GM20431 (cell line): ENCODE data around the gene GNAL.
"Not testable (repeated sequence)": the region's sequence is repeated elsewhere in the genome, so short reads cannot be mapped to it uniquely, and the experiment has no call there.

ENCODE experiments used
- in situ Hi-C: fragments of 300-500 bp; cut with MseI, MboI; formaldehyde crosslinking; loops from one replicate; pipeline ENCODE4 v1.15.0; 2020; ENCODE audit warnings: low sequenced_read_pairs; ENCODE audit not compliant: unreplicated experiment

Gene GNAL

DNA sequence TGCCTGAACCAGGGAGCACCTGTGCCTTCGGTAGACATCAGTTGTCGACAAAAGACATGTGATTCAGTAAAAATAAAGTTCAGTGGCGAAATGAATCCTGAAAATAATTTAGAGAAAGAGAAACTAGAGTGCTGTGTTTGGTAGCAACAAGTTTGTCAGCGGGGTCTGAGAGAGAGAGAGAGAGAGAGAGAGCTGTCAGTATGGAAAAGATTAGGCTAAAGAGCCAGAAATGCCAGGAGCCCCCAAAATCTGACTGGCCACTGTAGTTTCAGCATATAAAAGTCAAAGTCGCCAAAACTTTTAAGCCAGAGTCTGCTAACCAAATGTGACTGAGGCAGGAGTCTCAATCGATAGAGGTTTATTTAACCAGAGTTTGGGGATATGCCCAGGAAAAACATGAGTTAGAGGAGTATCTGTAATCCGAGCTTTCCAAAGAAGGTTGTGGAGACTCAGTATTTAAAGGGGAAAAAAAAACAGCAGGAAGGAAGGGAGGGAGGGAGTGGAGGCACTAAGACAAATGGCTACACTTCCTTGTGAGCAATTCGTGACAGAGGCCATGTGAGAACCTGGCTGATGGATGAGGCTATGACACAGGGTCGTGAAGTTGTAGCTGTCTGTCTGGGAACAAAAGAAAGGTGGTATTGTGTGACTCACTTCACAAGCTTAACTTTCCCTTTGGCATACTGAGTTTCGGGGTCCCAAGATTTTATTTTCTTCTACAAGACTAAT lies 20.5 kb upstream of the GNAL start:
- in situ Hi-C loops: no loop called here

- in situ Hi-C loops: no loop called here
These were observed 19.7 kb upstream of the GNAL start for GRCh38 chr18:11669271-11669947.

DNA sequence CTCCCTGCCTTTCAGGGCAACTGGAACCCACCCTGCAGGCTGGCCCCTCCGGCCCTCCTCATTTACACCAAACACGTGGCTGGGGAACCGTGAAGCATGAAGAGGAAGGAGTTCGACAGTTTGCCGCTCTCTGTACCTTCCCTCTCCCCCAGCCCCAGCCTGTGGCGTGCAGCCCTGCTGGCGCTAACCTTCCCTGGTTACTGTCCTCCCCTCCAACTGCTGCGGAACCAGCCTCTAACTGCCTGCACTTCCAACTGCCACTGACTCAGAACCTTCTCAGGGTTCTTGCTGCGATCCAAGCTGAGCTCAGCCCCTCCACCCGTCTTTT lies 19.2 kb upstream of the GNAL start:
- in situ Hi-C loops: no loop called here

- in situ Hi-C loops: no loop called here
These were observed 17.9 kb upstream of the GNAL start for GRCh38 chr18:11671156-11671555.

DNA sequence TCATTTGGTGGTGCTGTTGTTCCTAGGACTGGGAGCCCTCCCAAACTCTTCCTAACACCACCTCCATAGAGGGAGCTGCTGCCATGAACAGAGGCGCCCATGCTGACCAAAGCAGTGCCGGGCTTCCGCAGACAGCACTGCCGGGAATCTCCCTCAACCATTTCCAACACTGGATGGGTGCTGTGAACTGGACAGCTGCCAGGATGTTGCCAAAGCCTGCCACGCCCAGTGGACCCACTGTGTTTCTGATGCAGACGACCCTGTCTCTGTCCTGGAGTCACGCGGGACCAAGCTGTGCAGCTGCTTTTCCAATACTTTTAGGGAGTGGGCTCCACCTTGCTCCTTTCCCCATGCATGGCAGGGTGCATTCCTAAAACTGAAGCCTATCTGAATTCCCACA lies 16.9 kb upstream of the GNAL start:
- in situ Hi-C loops: no loop called here

- in situ Hi-C loops: no loop called here
These were observed 16.1 kb upstream of the GNAL start for GRCh38 chr18:11672846-11673454.

- in situ Hi-C loops: no loop called here
These were observed 15.5 kb upstream of the GNAL start for GRCh38 chr18:11673560-11673959.

- in situ Hi-C loops: no loop called here
These were observed 14.9 kb upstream of the GNAL start for GRCh38 chr18:11674119-11674518.

DNA sequence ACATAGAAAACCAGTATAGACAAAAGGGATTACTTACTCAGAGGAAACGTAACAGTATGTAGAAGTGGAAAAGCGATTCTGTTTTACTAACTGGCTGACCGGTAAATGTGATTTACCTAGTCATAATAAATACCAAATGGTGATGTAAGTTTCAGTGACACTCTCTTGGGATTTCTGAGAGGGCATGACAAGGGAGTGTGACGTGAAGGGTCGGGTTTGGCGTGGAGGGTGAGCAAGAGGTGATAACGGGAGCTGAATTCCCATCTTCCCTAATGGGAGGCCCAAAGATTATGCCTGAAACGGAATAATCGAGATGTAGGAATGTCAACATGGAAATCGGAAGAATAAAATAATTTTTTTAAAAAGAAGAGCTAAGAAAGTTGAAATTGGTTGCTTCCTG lies 12.7 kb upstream of the GNAL start:
- in situ Hi-C loops: no loop called here

DNA sequence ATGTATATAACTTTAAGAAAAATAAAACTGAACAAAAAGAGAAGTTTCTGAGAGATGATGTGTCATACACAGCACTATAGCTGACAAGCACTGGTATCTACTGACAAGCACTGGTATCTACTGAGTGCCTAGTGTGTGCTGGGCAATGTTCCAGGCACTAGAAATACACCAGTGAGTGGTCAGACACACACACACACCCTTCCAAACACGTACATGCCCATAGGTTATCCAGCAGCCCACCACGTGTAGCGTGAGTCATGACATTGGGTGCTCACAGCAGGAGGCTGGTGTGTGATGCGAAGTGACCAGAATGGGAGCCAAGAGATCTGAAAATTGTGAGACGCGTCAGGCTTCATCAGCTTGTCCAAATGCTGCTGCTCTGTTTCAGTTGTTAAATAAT lies 12.2 kb upstream of the GNAL start:
- in situ Hi-C loops: no loop called here

GRCh38 chr18:11678211-11678610 lies 10.9 kb upstream of the GNAL start:
- in situ Hi-C loops: no loop called here

DNA sequence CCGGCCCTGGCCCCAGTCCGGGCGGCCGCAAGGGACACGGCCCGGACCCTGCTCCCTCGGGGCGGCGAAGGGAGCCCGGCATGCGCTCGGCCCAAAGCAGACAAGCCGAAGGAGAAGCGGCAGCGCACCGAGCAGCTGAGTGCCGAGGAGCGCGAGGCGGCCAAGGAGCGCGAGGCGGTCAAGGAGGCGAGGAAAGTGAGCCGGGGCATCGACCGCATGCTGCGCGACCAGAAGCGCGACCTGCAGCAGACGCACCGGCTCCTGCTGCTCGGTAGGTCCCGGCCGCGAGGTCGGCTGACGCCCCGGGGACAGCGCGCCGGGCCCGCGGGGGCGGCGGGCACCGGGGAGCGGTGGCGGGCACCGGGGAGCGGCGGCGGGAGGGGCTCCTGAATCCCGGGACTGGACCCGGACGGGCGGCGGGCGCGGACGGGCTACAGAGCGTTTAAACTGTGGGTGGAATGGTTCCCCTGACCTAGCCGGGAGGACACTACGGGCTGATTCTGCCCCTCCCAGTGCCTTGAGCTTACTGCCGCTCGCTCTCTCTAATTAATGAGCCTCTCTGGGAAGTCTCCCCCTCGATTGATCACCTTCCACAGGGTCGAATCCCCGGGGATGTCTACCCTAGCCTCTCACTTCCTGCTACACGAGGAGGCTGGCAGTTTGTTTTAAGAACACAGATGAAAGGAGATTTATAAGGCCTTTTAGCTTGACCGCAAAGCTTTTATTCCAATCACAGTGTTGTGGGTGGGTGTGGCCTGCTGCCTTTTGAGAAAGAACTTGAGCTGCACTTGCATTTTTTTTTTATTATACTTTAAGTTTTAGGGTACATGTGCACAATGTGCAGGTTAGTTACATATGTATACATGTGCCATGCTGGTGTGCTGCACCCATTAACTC lies 853 bp downstream of the GNAL start:
- in situ Hi-C loops: no loop called here

GRCh38 chr18:11690660-11691059 lies 1.6 kb downstream of the GNAL start:
- in situ Hi-C loops: not testable (repeated sequence)

- in situ Hi-C loops: no loop called here
These were observed 6.7 kb downstream of the GNAL start for GRCh38 chr18:11695736-11696135.

- in situ Hi-C loops: no loop called here
These were observed 7.4 kb downstream of the GNAL start for GRCh38 chr18:11696451-11696850.

DNA sequence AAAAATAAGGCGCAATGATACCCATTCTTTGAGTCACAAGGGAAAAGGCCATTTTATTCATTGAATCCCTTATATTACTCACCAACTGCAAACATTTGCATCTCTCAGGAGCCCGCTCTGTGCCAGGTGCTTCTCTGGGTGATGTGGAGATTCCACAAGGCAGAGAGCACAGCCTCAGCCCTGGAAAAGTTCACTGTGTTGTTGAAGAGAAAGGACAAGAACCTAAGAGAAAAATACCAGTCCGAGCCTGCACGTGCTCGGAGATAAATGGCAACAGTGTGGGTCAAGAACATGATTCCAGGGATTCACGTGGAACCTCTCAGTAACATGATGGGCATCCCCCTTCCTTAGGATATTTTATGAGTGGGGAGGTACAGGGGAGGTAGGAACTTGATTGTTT lies 11.8 kb downstream of the GNAL start:
- in situ Hi-C loops: no loop called here

- in situ Hi-C loops: no loop called here
These were observed 21.5 kb downstream of the GNAL start for GRCh38 chr18:11710578-11710977.

- in situ Hi-C loops: no loop called here
These were observed 24.7 kb downstream of the GNAL start for GRCh38 chr18:11713756-11714155.

GRCh38 chr18:11714244-11714918 lies 25.3 kb downstream of the GNAL start:
- in situ Hi-C loops: no loop called here

DNA sequence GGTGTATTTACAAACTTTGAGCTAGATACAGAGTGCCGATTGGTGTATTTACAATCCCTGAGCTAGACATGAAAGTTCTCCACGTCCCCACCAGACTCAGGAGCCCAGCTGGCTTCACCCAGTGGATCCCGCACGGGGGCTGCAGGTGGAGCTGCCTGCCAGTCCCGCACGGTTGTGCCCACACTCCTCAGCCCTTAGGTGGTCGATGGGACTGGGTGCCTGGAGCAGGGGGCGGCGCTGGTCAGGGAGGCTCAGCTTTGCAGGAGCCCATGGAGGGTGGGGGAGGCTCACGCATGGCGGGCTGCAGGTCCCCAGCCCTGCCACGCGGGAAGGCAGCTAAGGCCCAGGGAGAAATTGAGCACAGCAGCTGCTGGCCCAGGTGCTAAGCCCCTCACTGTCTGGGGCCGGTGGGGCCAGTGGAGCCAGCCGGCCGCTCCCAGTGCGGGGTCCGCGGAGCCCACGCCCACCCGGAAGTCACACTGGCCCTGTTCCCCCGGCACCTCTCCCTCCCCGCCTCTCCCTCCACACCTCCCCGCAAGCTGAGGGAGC lies 27.8 kb downstream of the GNAL start:
- in situ Hi-C loops: not testable (repeated sequence)
